ENCODE data around the gene TMEM119.

TMEM119 gene

GRCh38 chr12:108586306-108586705 is 11.6 kb downstream of the TMEM119 start:
- no peak for ATAC-seq (ENCODE audit: low read depth)
- no peak overlapping the region for H3K4me3 ChIP-seq (ENCODE audit: severe bottlenecking)
- DNase-seq (ENCODE audit: low spot score): no peak
- no peaks in the 10 kb centered on the region for H3K9me3 ChIP-seq (ENCODE audit: severe bottlenecking)
- H3K27ac ChIP-seq (ENCODE audit: poor library complexity, severe bottlenecking): no peak overlapping the region
- no peaks in the 10 kb centered on the region for H3K4me1 ChIP-seq (ENCODE audit: insufficient read depth, poor library complexity, severe bottlenecking)
- no peaks in the 10 kb centered on the region for H3K27me3 ChIP-seq (ENCODE audit: insufficient read depth, poor library complexity, severe bottlenecking)
- TF ChIP-seq CTCF (IDR thresholded peaks at IDR 0.05; ENCODE audit: poor library complexity, severe bottlenecking): no peak
- H3K36me3 ChIP-seq (ENCODE audit: low read depth): no peaks in the 10 kb centered on the region

- DNase-seq (ENCODE audit: low spot score): no peak
- Histone ChIP-seq H3K36me3 (ENCODE audit: low read depth) (no peaks in the 10 kb centered on the region), H3K4me3 (ENCODE audit: severe bottlenecking) (no peak overlapping the region), H3K27ac (ENCODE audit: poor library complexity, severe bottlenecking) (no peak overlapping the region), H3K4me1 (ENCODE audit: insufficient read depth, poor library complexity, severe bottlenecking) (no peaks in the 10 kb centered on the region), H3K9me3 (ENCODE audit: severe bottlenecking) (no peaks in the 10 kb centered on the region), H3K27me3 (ENCODE audit: insufficient read depth, poor library complexity, severe bottlenecking) (no peaks in the 10 kb centered on the region)
- ATAC-seq (ENCODE audit: low read depth): no peak
- no peak for TF ChIP-seq CTCF (IDR thresholded peaks at IDR 0.05; ENCODE audit: poor library complexity, severe bottlenecking)
These were observed 12.0 kb downstream of the TMEM119 start for GRCh38 chr12:108585864-108586263.

- H3K27me3 ChIP-seq (ENCODE audit: insufficient read depth, poor library complexity, severe bottlenecking): no peaks in the 10 kb centered on the region
- no peak overlapping the region for H3K27ac ChIP-seq (ENCODE audit: poor library complexity, severe bottlenecking)
- ATAC-seq (ENCODE audit: low read depth) (no peak), DNase-seq (ENCODE audit: low spot score) (no peak)
- no peaks in the 10 kb centered on the region for H3K9me3 ChIP-seq (ENCODE audit: severe bottlenecking)
- no peaks in the 10 kb centered on the region for H3K4me1 ChIP-seq (ENCODE audit: insufficient read depth, poor library complexity, severe bottlenecking)
- no peak overlapping the region for H3K4me3 ChIP-seq (ENCODE audit: severe bottlenecking)
- no peaks in the 10 kb centered on the region for H3K36me3 ChIP-seq (ENCODE audit: low read depth)
- no peak for TF ChIP-seq CTCF (IDR thresholded peaks at IDR 0.05; ENCODE audit: poor library complexity, severe bottlenecking)
These were observed 13.3 kb downstream of the TMEM119 start for GRCh38 chr12:108584456-108585065.

GRCh38 chr12:108583991-108584390 is 13.9 kb downstream of the TMEM119 start:
- H3K36me3 ChIP-seq (ENCODE audit: low read depth): no peaks in the 10 kb centered on the region
- H3K27me3 ChIP-seq (ENCODE audit: insufficient read depth, poor library complexity, severe bottlenecking): no peaks in the 10 kb centered on the region
- H3K4me3 ChIP-seq (ENCODE audit: severe bottlenecking): no peak overlapping the region
- H3K4me1 ChIP-seq (ENCODE audit: insufficient read depth, poor library complexity, severe bottlenecking): no peaks in the 10 kb centered on the region
- no peaks in the 10 kb centered on the region for H3K9me3 ChIP-seq (ENCODE audit: severe bottlenecking)
- no peak for TF ChIP-seq CTCF (IDR thresholded peaks at IDR 0.05; ENCODE audit: poor library complexity, severe bottlenecking)
- ATAC-seq (ENCODE audit: low read depth) (0 out of 3 replicates have a peak, but pooled peaks have one; percentile 12), DNase-seq (ENCODE audit: low spot score) (no peak)
- H3K27ac ChIP-seq (ENCODE audit: poor library complexity, severe bottlenecking): no peak overlapping the region

- no peak overlapping the region for H3K4me3 ChIP-seq (ENCODE audit: severe bottlenecking)
- no peaks in the 10 kb centered on the region for H3K27me3 ChIP-seq (ENCODE audit: insufficient read depth, poor library complexity, severe bottlenecking)
- H3K36me3 ChIP-seq (ENCODE audit: low read depth): no peaks in the 10 kb centered on the region
- no peaks in the 10 kb centered on the region for H3K9me3 ChIP-seq (ENCODE audit: severe bottlenecking)
- ATAC-seq (ENCODE audit: low read depth): no peak
- H3K27ac ChIP-seq (ENCODE audit: poor library complexity, severe bottlenecking): no peak overlapping the region
- no peak for TF ChIP-seq CTCF (IDR thresholded peaks at IDR 0.05; ENCODE audit: poor library complexity, severe bottlenecking)
- no peak for DNase-seq (ENCODE audit: low spot score)
- no peaks in the 10 kb centered on the region for H3K4me1 ChIP-seq (ENCODE audit: insufficient read depth, poor library complexity, severe bottlenecking)
These were observed 14.7 kb downstream of the TMEM119 start for GRCh38 chr12:108582978-108583770.
